HepG2 (cell line): Measurements from ENCODE around the gene MARCHF2. TPM values are rescaled to one million over a fixed set of nuclear protein-coding genes. Genes with fewer than 3 reads are reported as not detected.
A peak's percentile ranks its signal among the peaks of the same experiment; 100 is the strongest.

Experiments
- AHR ChIP-seq: IDR thresholded peaks from 2 replicates; pipeline ENCODE4 v1.6.1; 2018; ENCODE audit warnings: missing genetic modification reagents, missing compliant biosample characterization
- ATF3 ChIP-seq: sonication (generic); formaldehyde crosslinking; IDR thresholded peaks from 2 replicates; pipeline ENCODE4 v1.4.0; 2020; ENCODE audit warnings: missing genetic modification reagents
- CBX2 ChIP-seq, 2 experiments: fragments of 200-600 bp in 1 of 2; sonication (generic); formaldehyde crosslinking in 1 of 2; IDR thresholded peaks; 2 replicates each; pipeline versions ENCODE4 v1.7.0 to v1.8.1; 2018 to 2022; ENCODE audit warnings: low read depth in 2 of 2, low read length in 1 of 2, mild to moderate bottlenecking in 1 of 2, missing genetic modification reagents in 1 of 2
- CSRNP1 ChIP-seq: sonication (generic); formaldehyde crosslinking; IDR thresholded peaks from 2 replicates; pipeline ENCODE4 v1.8.1; 2023; ENCODE audit warnings: mild to moderate bottlenecking, missing genetic modification reagents
- ELF3 ChIP-seq: IDR thresholded peaks from 2 replicates; pipeline ENCODE4 v1.6.1; 2016; ENCODE audit warnings: missing genetic modification reagents, missing compliant biosample characterization
- MED1 ChIP-seq: sonication (generic); formaldehyde crosslinking; IDR thresholded peaks from 2 replicates; pipeline ENCODE4 v1.4.0; 2020; ENCODE audit warnings: missing genetic modification reagents
- MYPOP ChIP-seq: sonication (generic); formaldehyde crosslinking; IDR thresholded peaks from 2 replicates; pipeline ENCODE4 v1.8.1; 2023; ENCODE audit warnings: mild to moderate bottlenecking, moderate library complexity, missing genetic modification reagents
- PHF21A ChIP-seq: sonication (generic); formaldehyde crosslinking; IDR thresholded peaks from 2 replicates; pipeline ENCODE4 v1.5.0; 2020; ENCODE audit warnings: mild to moderate bottlenecking, missing genetic modification reagents
- SUZ12 ChIP-seq: fragments of 150-350 bp; IDR thresholded peaks from 2 replicates; pipeline ENCODE4 v1.6.1; 2014; ENCODE audit warnings: low read depth, low read length
- U2AF2 ChIP-seq: fragments of 200-400 bp; formaldehyde crosslinking; IDR thresholded peaks from 2 replicates; pipeline ENCODE4 v1.6.1; 2017; ENCODE audit warnings: low read depth, mild to moderate bottlenecking, low read length
- ZBTB40 ChIP-seq, 2 experiments: fragments of 450-650 bp in 1 of 2; sonication (generic) in 1 of 2; formaldehyde crosslinking in 1 of 2; IDR thresholded peaks; 2 replicates each; pipeline versions ENCODE4 v1.6.1 to v1.8.0; 2016 to 2022; ENCODE audit warnings: antibody characterized with exemption in 1 of 2, mild to moderate bottlenecking in 1 of 2, missing genetic modification reagents in 1 of 2
- ZNF253 ChIP-seq: sonication (generic); formaldehyde crosslinking; IDR thresholded peaks from 2 replicates; pipeline ENCODE4 v1.8.0; 2022; ENCODE audit warnings: mild to moderate bottlenecking, missing genetic modification reagents, borderline replicate concordance
- ZNF557 ChIP-seq: sonication (generic); formaldehyde crosslinking; IDR thresholded peaks from 2 replicates; pipeline ENCODE4 v1.4.0; 2020; ENCODE audit warnings: missing genetic modification reagents
- ZNF740 ChIP-seq: sonication (generic); formaldehyde crosslinking; IDR thresholded peaks from 2 replicates; pipeline ENCODE4 v1.4.0; 2020; ENCODE audit warnings: missing genetic modification reagents
- ZNF780A ChIP-seq: sonication (generic); formaldehyde crosslinking; IDR thresholded peaks from 2 replicates; pipeline ENCODE4 v1.8.0; 2022; ENCODE audit warnings: mild to moderate bottlenecking, missing genetic modification reagents, moderate library complexity
- polyA plus RNA-seq, 8 experiments: library from polyadenylated mRNA; depleted of rRNA in 3 of 8; stranded (reverse) in 7 of 8; unstranded in 1 of 8; fragments of >200 nt; fragmentation: Illumina TruSeq in 4 of 8; extraction: Trizol in 4 of 8; gene quantifications; 2 replicates each; pipeline versions ENCODE4 v1.2.1 to v1.2.3, GENCODE V29; 2011 to 2016; ENCODE audit warnings: low read depth in 4 of 8, missing spikeins in 1 of 8, mixed read lengths in 1 of 8; ENCODE audit not compliant: insufficient read depth in 1 of 8
- total RNA-seq, 5 experiments: library from RNA; depleted of rRNA; stranded (reverse); fragments of >200 nt; fragmentation: Illumina TruSeq; extraction: Trizol; gene quantifications; 2 replicates each; pipeline ENCODE4 v1.2.3, GENCODE V29; 2016; ENCODE audit warnings: low read depth in 1 of 5

MARCHF2 gene
- total and polyA plus RNA-seq, 2 of the 13 experiments (the other 11 are each of a cell fraction or from before 2014, with no cell fraction given): 12.7 to 13.0 TPM

GRCh38 chr19:8387688-8388611 is 25.2 kb upstream of the MARCHF2 start (continued):
- TF ChIP-seq U2AF2 (no peak), MYPOP (CRISPR knock-in tag) (peak; percentile 52; the same call in 1 of the 2 replicates), ZNF557 (CRISPR knock-in tag) (no peak), ZNF780A (CRISPR knock-in tag) (no peak), ATF3 (peak; percentile 92), CBX2 (IDR thresholded peaks at IDR 0.05; ENCODE audit: low read depth, low read length) (no peak), CBX2 (CRISPR knock-in tag; IDR thresholded peaks at IDR 0.05; ENCODE audit: low read depth) (no peak), AHR (no peak; the same call in 1 of the 2 replicates), CSRNP1 (CRISPR knock-in tag) (peak; percentile 73; the same call in 1 of the 2 replicates), ZNF253 (CRISPR knock-in tag) (no peak), PHF21A (CRISPR knock-in tag) (peak; percentile 88), ELF3 (CRISPR knock-in tag) (peak; percentile 76), ZBTB40 (IDR thresholded peaks at IDR 0.05) (no peak), ZBTB40 (CRISPR knock-in tag; IDR thresholded peaks at IDR 0.05) (peak; percentile 50; the same call in 1 of the 2 replicates), ZNF740 (CRISPR knock-in tag) (no peak), SUZ12 (no peak), MED1 (CRISPR knock-in tag) (peak; percentile 93)
